ENCODE data around the gene RASA3.

RASA3 gene

DNA sequence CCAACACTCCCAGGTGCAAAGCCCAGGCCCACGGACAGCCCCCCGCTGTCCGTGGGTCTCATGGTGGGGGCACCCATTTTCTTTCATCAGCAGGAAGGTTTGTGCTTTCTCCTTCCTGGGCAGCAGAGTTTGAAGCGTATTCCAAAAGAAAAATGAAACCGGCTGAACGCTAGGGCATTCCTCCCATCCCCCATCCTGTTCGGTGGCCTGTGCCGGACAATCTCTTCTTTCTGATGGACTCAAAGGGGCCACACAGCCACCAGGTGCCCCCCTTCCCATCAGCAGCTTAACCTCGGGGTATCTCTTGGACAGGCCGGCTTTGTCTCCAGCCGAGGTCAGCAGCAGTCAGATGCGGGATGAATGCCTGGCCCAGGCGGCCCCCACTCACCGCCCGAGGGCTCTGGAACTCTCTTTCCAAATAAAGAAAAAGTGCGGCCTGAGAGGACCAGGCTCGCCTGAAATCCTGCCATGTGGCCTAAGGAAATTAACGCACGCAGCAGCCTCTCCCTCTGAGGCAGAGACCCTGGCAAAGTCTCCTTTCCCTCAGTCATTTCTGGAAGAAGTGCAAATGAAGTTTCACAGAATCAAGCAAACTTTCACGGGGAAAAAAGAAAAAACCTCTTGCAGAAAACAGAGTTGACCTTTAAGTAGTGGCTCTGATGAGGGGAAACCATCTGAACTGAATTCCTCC is 67.8 kb downstream of the RASA3 start:
- TF ChIP-seq, protein P1, sequence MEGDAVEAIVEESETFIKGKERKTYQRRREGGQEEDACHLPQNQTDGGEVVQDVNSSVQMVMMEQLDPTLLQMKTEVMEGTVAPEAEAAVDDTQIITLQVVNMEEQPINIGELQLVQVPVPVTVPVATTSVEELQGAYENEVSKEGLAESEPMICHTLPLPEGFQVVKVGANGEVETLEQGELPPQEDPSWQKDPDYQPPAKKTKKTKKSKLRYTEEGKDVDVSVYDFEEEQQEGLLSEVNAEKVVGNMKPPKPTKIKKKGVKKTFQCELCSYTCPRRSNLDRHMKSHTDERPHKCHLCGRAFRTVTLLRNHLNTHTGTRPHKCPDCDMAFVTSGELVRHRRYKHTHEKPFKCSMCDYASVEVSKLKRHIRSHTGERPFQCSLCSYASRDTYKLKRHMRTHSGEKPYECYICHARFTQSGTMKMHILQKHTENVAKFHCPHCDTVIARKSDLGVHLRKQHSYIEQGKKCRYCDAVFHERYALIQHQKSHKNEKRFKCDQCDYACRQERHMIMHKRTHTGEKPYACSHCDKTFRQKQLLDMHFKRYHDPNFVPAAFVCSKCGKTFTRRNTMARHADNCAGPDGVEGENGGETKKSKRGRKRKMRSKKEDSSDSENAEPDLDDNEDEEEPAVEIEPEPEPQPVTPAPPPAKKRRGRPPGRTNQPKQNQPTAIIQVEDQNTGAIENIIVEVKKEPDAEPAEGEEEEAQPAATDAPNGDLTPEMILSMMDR (IDR thresholded peaks at IDR 0.05; ENCODE audit: insufficient read depth, missing control alignments): no peak
- DNase-seq (ENCODE audit: insufficient read length, low spot score) (no peak), FAIRE-seq (no peak)

DNA sequence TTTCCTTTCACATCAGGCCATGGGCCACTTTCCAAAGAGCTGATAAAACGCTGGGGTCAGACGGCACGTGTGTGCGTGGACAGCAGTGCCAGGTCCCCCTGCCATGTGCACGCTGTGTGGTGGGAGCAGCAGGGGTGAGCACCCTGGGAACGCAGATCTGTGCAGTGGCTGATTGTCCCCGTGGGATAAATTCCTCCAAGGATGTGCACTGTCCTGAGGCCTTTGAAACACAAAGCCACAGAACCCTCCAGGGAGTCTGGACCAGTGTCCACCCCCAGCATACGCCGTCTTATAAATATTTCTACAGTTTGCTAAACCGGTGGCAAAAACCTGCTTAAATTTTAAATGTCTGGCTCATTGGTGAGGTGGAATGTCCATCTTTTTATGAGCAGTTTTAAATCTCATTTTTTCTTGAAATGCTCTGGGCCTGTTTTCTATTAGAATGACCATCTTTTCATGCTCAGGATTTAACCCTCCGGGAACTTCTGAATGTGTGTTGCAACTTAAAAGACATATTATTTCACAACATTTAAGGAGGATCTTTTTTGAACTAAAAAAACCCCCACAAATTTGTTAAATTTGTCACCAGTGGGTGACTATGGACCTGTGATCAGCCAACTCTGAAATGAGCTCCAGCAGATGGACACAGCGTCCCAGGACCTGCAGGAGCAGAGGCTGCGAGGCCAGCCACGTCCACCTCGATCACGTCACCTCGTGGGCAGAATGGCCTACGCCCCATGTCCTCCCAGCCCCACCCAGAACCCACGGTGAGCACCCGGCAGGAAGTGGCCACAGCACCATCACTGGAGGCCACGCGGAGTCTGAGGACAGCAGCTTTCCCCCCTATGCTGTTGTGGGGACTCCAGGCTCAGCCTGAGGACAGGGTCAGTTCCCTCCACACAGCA is 68.6 kb downstream of the RASA3 start:
- TF ChIP-seq, protein P1 (IDR thresholded peaks at IDR 0.05; ENCODE audit: insufficient read depth, missing control alignments): no peak
- FAIRE-seq: no peak
- DNase-seq (ENCODE audit: insufficient read length, low spot score): no peak

DNA sequence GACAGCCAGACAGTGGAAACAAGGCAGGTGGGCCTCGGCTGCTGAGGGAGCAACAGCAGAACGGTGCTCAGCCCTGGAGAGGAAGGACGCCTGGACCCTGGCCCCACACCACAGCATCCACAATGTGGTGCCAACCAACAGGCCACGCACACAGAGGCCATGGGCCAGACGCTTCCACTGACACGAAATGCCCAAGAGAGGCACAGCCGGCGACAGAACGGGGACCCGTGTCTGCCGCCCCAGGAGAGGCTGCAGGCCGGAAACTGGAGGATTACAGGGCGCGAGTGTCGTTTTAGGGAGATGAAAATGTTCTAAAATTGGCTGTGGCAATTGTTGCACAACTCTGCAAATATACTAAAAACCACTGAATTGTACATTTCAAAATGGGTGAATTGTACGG is 69.7 kb downstream of the RASA3 start:
- TF ChIP-seq, protein P1 (IDR thresholded peaks at IDR 0.05; ENCODE audit: insufficient read depth, missing control alignments): no peak
- DNase-seq (ENCODE audit: insufficient read length, low spot score) (no peak), FAIRE-seq (no peak)

DNA sequence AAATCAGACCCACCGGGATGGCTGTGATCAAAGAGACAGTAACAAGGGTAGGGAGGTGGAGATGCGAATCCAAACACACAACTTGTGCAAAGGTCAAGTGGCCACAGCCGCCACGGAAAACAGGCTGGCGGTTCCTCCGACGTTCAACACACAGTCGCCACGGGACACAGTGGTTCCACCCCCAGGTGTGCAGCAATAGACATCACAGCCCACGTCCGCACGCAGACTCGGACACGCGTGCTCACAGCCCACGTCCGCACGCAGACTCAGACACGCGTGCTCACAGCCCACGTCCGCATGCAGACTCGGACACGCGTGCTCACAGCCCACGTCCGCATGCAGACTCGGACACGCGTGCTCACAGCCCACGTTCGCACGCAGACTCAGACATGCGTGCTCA is 70.1 kb downstream of the RASA3 start:
- DNase-seq (ENCODE audit: insufficient read length, low spot score) (no peak), FAIRE-seq (no peak)
- TF ChIP-seq, protein P1 (IDR thresholded peaks at IDR 0.05; ENCODE audit: insufficient read depth, missing control alignments): no peak

DNA sequence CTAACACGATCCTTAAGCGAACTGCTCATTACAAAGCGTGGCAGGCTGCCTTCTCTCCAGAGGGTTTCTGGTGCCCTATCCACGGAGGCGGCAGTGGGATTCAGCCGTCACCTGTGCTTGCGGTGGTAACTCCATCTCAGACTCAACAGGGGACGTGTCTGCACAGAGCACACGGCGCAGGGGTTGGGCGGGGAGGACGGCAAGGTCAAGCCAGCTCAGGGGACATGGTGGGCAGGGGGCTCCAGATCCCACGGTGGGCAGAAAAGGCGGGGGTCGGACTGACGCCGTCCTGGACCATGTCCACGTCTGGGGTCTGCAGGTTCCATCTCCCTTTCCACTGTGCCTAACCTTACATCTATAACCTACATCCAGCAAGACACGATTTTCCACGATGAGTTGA is 70.7 kb downstream of the RASA3 start:
- no peak for FAIRE-seq
- DNase-seq (ENCODE audit: insufficient read length, low spot score): no peak
- TF ChIP-seq, protein P1 (IDR thresholded peaks at IDR 0.05; ENCODE audit: insufficient read depth, missing control alignments): no peak

DNA sequence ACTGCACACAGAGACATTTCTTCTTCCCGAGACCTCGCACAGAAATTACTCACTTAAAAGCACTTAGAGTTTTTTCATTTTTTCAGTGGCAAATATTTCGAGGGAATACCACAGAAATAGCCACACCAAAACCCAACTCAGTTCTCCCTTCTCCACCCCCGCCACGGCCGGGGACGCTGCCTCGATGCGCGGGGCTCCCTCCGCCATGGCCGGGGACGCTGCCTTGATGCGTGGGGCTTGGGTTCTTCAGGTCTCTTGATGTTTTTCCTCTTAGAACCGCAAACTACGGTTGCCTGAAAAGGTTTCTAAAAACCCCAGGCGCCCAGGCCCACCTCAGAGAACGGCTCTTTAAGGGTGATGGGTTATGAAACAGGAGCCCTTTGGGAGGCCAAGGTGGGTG is 71.4 kb downstream of the RASA3 start:
- TF ChIP-seq, protein P1 (IDR thresholded peaks at IDR 0.05; ENCODE audit: insufficient read depth, missing control alignments): no peak
- no peak for DNase-seq (ENCODE audit: insufficient read length, low spot score)
- FAIRE-seq: no peak
